Measurements from ENCODE around the gene PIGR.

The PIGR gene

DNA sequence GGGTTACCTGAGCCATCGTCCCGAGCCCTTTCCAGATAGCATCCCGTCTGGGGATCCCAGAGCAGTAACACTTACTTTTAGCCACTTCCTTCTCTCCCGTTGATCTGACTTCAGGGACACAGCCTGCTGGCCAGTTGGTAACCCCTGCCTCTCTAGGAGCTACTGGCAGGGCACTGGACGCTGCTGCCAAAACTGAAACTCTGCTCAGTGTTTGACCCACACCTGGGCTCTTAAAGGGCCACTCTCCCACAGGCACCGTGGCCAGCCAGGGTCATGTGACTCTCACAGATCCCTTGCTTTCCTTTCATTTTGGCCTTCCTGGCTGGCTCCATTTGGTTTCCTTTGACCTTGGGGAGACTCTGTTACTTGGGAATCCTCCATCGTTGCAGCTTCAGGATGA, at the start of gene PIGR:
PIGR (minus strand) TSS at position 206 of the 400 bp plus-strand sequence. CDS start 5,935 bp downstream, outside the sequence.
- TF ChIP-seq CTCF (conservative IDR thresholded peaks at IDR 0.05; ENCODE audit: low read length) = no peak
- no peak within 1 kb of the TSS for H3K4me3 ChIP-seq (ENCODE audit: low read length)
- no peak for DNase-seq (ENCODE audit: low read depth)

GRCh38 chr1:206992790-206993189, 46.5 kb upstream of the PIGR start:
- H3K4me3 ChIP-seq (ENCODE audit: low read length) = no peak overlapping the region
- no peak for DNase-seq (ENCODE audit: low read depth)
- no peak for TF ChIP-seq CTCF (conservative IDR thresholded peaks at IDR 0.05; ENCODE audit: low read length)

- TF ChIP-seq CTCF (conservative IDR thresholded peaks at IDR 0.05; ENCODE audit: low read length) = no peak
- DNase-seq (ENCODE audit: low read depth) = no peak
- H3K4me3 ChIP-seq (ENCODE audit: low read length) = no peak overlapping the region
Observed at GRCh38 chr1:206987873-206988272, 41.6 kb upstream of the PIGR start.

DNA sequence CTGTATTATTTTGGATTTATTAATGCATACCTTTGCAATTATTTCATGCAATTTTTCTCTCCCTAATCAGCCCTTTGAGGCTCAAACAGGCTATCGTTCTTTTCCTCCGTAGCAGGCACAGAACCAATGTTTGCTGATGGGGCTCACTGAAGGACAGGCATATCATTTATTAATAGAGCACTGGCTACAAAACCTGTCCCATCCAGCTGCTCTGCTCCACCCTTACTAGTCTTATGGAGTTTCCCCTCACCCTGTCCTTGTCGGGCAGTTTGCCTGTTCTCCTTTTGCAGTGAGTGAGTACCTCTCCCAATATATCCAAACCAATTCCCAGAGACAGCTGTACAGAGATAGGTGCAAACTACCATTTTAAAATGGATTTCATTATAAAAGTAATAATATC, 40.6 kb upstream of the PIGR start:
- no peak for TF ChIP-seq CTCF (conservative IDR thresholded peaks at IDR 0.05; ENCODE audit: low read length)
- no peak overlapping the region for H3K4me3 ChIP-seq (ENCODE audit: low read length)
- no peak for DNase-seq (ENCODE audit: low read depth)

DNA sequence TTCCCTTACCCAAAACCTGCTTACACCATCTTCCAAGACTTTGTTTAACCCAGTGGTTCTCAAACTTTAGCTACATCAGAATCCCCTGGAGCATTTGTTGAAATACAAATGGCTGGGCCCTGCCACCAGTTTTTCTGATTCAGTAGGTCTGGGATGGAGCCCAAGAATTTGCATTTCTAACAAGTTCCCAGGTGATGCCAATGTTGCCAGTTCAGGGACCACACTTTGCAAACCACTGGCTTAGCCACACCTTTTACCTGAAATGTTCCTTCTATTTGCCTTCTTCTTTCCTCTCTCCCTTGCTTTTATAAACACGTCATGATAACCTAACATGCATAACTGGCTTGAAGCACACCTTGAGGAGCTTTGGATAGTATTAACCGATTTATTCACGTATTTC, 40.1 kb upstream of the PIGR start:
- DNase-seq (ENCODE audit: low read depth) = no peak
- TF ChIP-seq CTCF (conservative IDR thresholded peaks at IDR 0.05; ENCODE audit: low read length) = no peak
- H3K4me3 ChIP-seq (ENCODE audit: low read length) = no peak overlapping the region

DNA sequence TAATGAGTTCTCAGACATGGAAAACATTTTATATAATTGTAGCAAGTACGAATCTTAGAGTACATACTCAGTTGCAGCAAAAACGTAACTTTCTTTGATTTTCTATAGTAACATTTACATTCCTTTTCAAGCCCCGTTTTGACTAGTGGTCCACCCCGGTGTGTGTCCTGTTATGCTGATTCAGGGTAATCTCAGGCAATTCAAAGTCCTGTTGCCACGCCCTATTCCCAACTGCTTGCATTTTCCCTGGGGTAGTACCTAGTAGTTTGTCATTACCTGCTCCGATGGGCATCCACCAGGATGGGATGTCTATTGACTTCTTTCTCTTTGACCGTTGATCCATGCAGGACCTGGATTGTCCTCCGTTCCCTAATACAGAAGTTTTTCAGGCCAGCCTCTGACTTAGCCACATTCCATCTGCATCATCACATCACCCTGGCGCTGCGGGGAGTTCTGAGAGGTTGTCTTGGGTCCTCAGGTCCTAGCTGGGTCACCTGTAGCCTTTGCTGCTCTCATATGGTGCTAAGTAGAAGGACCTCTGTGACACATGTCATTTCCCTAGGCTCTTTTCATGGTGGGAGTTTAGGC, 39.0 kb upstream of the PIGR start:
- no peak for TF ChIP-seq CTCF (conservative IDR thresholded peaks at IDR 0.05; ENCODE audit: low read length)
- DNase-seq (ENCODE audit: low read depth) = no peak
- no peak overlapping the region for H3K4me3 ChIP-seq (ENCODE audit: low read length)

DNA sequence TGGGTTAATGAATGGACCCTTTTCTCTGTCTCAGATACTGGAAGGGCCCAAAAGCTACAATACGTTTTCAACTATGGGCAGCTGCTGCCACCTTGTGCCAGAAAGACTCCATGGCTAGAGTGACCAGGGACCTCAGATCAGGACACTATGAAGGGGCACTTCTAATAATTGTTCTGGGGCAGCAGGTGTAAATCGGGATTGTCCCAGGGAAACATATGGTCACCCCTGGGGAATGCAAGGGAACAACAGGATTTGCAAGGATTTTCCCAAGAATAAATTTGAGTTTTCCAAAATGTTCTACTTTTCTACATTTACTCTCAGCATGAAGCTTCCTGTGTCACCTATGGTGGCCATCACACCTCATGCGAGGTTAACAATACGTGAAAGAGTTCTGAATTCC, 36.0 kb upstream of the PIGR start:
- no peak overlapping the region for H3K4me3 ChIP-seq (ENCODE audit: low read length)
- TF ChIP-seq CTCF (conservative IDR thresholded peaks at IDR 0.05; ENCODE audit: low read length) = peak; percentile 83
- DNase-seq (ENCODE audit: low read depth) = peak; percentile 42
